ENCODE measurements around the gene SIN3A.
A peak's percentile ranks its signal among the peaks of the same experiment; 100 is the strongest.
"Not testable (repeated sequence)": the region's sequence is repeated elsewhere in the genome, so short reads cannot be mapped to it uniquely, and the experiment has no call there.

The SIN3A gene

GRCh38 chr15:75451674-75452363 lies at the start of gene SIN3A:
SIN3A (minus strand) TSS chr15:75451690; CDS start chr15:75430375, 21,315 bp downstream.
- peak; percentile 96 for DNase-seq

GRCh38 chr15:75493732-75494131 lies 42.2 kb upstream of the SIN3A start:
- DNase-seq: no peak

GRCh38 chr15:75483961-75484360 lies 32.5 kb upstream of the SIN3A start:
- no peak for DNase-seq

GRCh38 chr15:75483556-75483955 lies 32.1 kb upstream of the SIN3A start:
- DNase-seq: not testable (repeated sequence)

GRCh38 chr15:75483106-75483505 lies 31.6 kb upstream of the SIN3A start:
- no peak for DNase-seq

- not testable (repeated sequence) for DNase-seq
These were observed 29.0 kb upstream of the SIN3A start for GRCh38 chr15:75480463-75480862.

- no peak for DNase-seq
These were observed 28.2 kb upstream of the SIN3A start for GRCh38 chr15:75479670-75480069.

GRCh38 chr15:75477094-75477493 lies 25.6 kb upstream of the SIN3A start:
- DNase-seq: not testable (repeated sequence)

- no peak for DNase-seq
These were observed 17.6 kb upstream of the SIN3A start for GRCh38 chr15:75468913-75469598.

GRCh38 chr15:75460646-75461045 lies 9.2 kb upstream of the SIN3A start:
- DNase-seq: no peak

GRCh38 chr15:75459581-75459980 lies 8.1 kb upstream of the SIN3A start:
- DNase-seq: no peak

GRCh38 chr15:75456710-75457109 lies 5.2 kb upstream of the SIN3A start:
- DNase-seq: no peak

- DNase-seq: no peak
These were observed 4.6 kb upstream of the SIN3A start for GRCh38 chr15:75455982-75456531.

GRCh38 chr15:75455424-75455981 lies 4.0 kb upstream of the SIN3A start:
- peak; percentile 46 for DNase-seq

GRCh38 chr15:75454471-75455378 lies 3.2 kb upstream of the SIN3A start:
- DNase-seq: no peak

GRCh38 chr15:75453703-75454470 lies 2.4 kb upstream of the SIN3A start:
- DNase-seq: peak; percentile 96

- peak; percentile 36 for DNase-seq
These were observed 1.6 kb upstream of the SIN3A start for GRCh38 chr15:75452865-75453702.

GRCh38 chr15:75452364-75452864 lies 924 bp upstream of the SIN3A start:
- peak; percentile 51 for DNase-seq

GRCh38 chr15:75451202-75451673 lies 252 bp downstream of the SIN3A start:
- DNase-seq: no peak

All from NCI-H1105 (cell line).